ENCODE measurements around the gene BCDIN3D. TPM values are rescaled to one million over a fixed set of nuclear protein-coding genes. Genes with fewer than 3 reads are reported as not detected.

BCDIN3D gene
- total RNA-seq, 1 experiment from 2014 or later = 3.3 TPM

GRCh38 chr12:49798248-49798647, 44.7 kb downstream of the BCDIN3D start:
- Histone ChIP-seq H4K8ac (replicated peaks; ENCODE audit: insufficient read length, low read depth, low read length) (no peak overlapping the region), H3K9me3 (ENCODE audit: control insufficient read depth, low read depth, low read length) (no peaks in the 10 kb centered on the region), H3K23me2 (ENCODE audit: insufficient read length, low read depth, low read length, poor library complexity, severe bottlenecking) (no peaks in the 10 kb centered on the region), H2AK5ac (ENCODE audit: insufficient read length, low read length) (no peak overlapping the region), H3K4me2 (ENCODE audit: insufficient read depth, insufficient read length, low read length) (no peak overlapping the region), H4K20me1 (ENCODE audit: control insufficient read depth, insufficient read depth, insufficient read length) (no peaks in the 10 kb centered on the region), H2BK5ac (ENCODE audit: insufficient read length, low read length) (no peak overlapping the region), H3K9ac (ENCODE audit: extremely low read depth, insufficient read length, low read length) (no peak overlapping the region), H3K27me3 (ENCODE audit: insufficient read depth, low read length) (no peaks in the 10 kb centered on the region), H2BK120ac (ENCODE audit: low read depth, low read length, poor library complexity, severe bottlenecking) (no peak overlapping the region), H3K4me1 (ENCODE audit: insufficient read depth, low read length) (no peaks in the 10 kb centered on the region), H3K56ac (ENCODE audit: insufficient read length, low read depth, low read length) (no peak overlapping the region), H3K18ac (ENCODE audit: insufficient read length, low read depth, low read length) (no peak overlapping the region), H3K27ac (ENCODE audit: insufficient read length, low read depth, low read length) (no peak overlapping the region), H4K91ac (ENCODE audit: insufficient read length, low read depth, low read length) (no peak overlapping the region), H3T11ph (ENCODE audit: low read length) (no peak overlapping the region), H2BK12ac (ENCODE audit: insufficient read length, low read depth, low read length) (no peak overlapping the region), H3K79me2 (ENCODE audit: insufficient read depth, low read length) (no peaks in the 10 kb centered on the region), H3K14ac (ENCODE audit: insufficient read depth, low read length) (no peak overlapping the region), H3K79me1 (ENCODE audit: insufficient read depth, low read depth, low read length, poor library complexity, severe bottlenecking) (no peaks in the 10 kb centered on the region), H3K23ac (ENCODE audit: insufficient read length, low read depth, low read length) (no peak overlapping the region), H2AFZ (ENCODE audit: low read length) (no peak overlapping the region), H4K5ac (ENCODE audit: insufficient read length, low read depth, low read length) (no peak overlapping the region), H2BK20ac (ENCODE audit: low read depth, low read length, poor library complexity, severe bottlenecking) (no peak overlapping the region), H3K4ac (ENCODE audit: low read depth, low read length) (no peak overlapping the region), H2BK15ac (ENCODE audit: low read depth, low read length) (no peak overlapping the region)
- no peak overlapping the region for H3K4me3 Mint-ChIP-seq
- no CpG with 5 or more reads among the region's 7 CpGs for WGBS (ENCODE audit: extremely low coverage, insufficient read length, low lambda C conversion rate)
- TF ChIP-seq CTCF (conservative IDR thresholded peaks at IDR 0.05) = no peak
- no peaks in the 10 kb centered on the region for H3K9me3 Mint-ChIP-seq
- no peaks in the 10 kb centered on the region for H3K27me3 Mint-ChIP-seq (ENCODE audit: low read depth)
- no peak for DNase-seq
- peak overlapping the region in 1 of 3 experiments; percentile 34; a peak in 1 of 7 replicates for H3K27ac Mint-ChIP-seq
- H3K36me3 Mint-ChIP-seq (ENCODE audit: insufficient read depth in 1 of 3, low read depth in 3 of 3) = peaks cover 15 to 43% (median 16%) of the 10 kb centered on the region in 3 experiments
- no peaks in the 10 kb centered on the region for H3K4me1 Mint-ChIP-seq
